Activated naive CD4-positive, alpha-beta T cell treated with anti-CD3 and anti-CD28 coated beads, Interleukin-2, amount 10 ng/mL, durations not matched to agents 7 days and 5 days (primary cell): ENCODE data around the gene VCL.

ENCODE experiments used
- CTCF ChIA-PET: fragments of 350-600 bp; sonication (Branson Sonifier 250); formaldehyde crosslinking; loops from one replicate; lab custom pipeline; 2021; ENCODE audit warnings: antibody characterized with exemption; lab: Charles Lee
- DNase-seq: peaks from one replicate; pipeline ENCODE4 v3.0.0-alpha.2; 2020
- H3K27ac Mint-ChIP-seq: one replicate; pipeline ENCODE4 v1.8.0; 2021; ENCODE audit warnings: mild to moderate bottlenecking, moderate library complexity, mixed read lengths
- H3K27me3 Mint-ChIP-seq: one replicate; pipeline ENCODE4 v1.8.0; 2021; ENCODE audit warnings: mild to moderate bottlenecking, mixed read lengths
- H3K36me3 Mint-ChIP-seq: one replicate; pipeline ENCODE4 v1.8.0; 2021; ENCODE audit warnings: mixed read lengths
- H3K4me1 Mint-ChIP-seq: one replicate; pipeline ENCODE4 v1.8.0; 2021; ENCODE audit warnings: mixed read lengths
- H3K4me3 Mint-ChIP-seq: one replicate; pipeline ENCODE4 v1.8.0; 2021; ENCODE audit warnings: mild to moderate bottlenecking, moderate library complexity, mixed read lengths
- H3K9me3 Mint-ChIP-seq: one replicate; pipeline ENCODE4 v1.8.0; 2021; ENCODE audit warnings: mixed read lengths

The VCL gene

GRCh38 chr10:74067373-74068352 lies 69.7 kb downstream of the VCL start:
- H3K36me3 Mint-ChIP-seq = peaks cover 33% of the 10 kb centered on the region
- no peaks in the 10 kb centered on the region for H3K4me1 Mint-ChIP-seq
- peaks cover 5% of the 10 kb centered on the region for H3K9me3 Mint-ChIP-seq
- H3K27me3 Mint-ChIP-seq = no peaks in the 10 kb centered on the region
- H3K4me3 Mint-ChIP-seq = no peak overlapping the region
- H3K27ac Mint-ChIP-seq = no peak overlapping the region
- no peak for DNase-seq
- CTCF ChIA-PET = no interaction called here

GRCh38 chr10:74071157-74071556 lies 73.2 kb downstream of the VCL start:
- H3K27me3 Mint-ChIP-seq = no peaks in the 10 kb centered on the region
- peaks cover 39% of the 10 kb centered on the region for H3K36me3 Mint-ChIP-seq
- H3K9me3 Mint-ChIP-seq = no peaks in the 10 kb centered on the region
- DNase-seq = no peak
- no peak overlapping the region for H3K4me3 Mint-ChIP-seq
- CTCF ChIA-PET = interaction anchor here (1.1 kb wide), 1 partner anchor 191 kb away, joined by 3 read pairs; no protein-coding TSS in a partner anchor
- no peak overlapping the region for H3K27ac Mint-ChIP-seq
- H3K4me1 Mint-ChIP-seq = no peaks in the 10 kb centered on the region

- H3K36me3 Mint-ChIP-seq = peaks cover 40% of the 10 kb centered on the region
- CTCF ChIA-PET = no interaction called here
Measured at GRCh38 chr10:74072503-74072902, 74.6 kb downstream of the VCL start.

GRCh38 chr10:74075906-74076305 lies 78.0 kb downstream of the VCL start:
- DNase-seq = no peak
- peaks cover 11% of the 10 kb centered on the region for H3K4me1 Mint-ChIP-seq
- no peak overlapping the region for H3K27ac Mint-ChIP-seq
- no peak overlapping the region for H3K4me3 Mint-ChIP-seq
- H3K9me3 Mint-ChIP-seq = no peaks in the 10 kb centered on the region
- no peaks in the 10 kb centered on the region for H3K27me3 Mint-ChIP-seq
- peaks cover 44% of the 10 kb centered on the region for H3K36me3 Mint-ChIP-seq
- CTCF ChIA-PET = interaction anchor here (1.1 to 3.0 kb wide), 5 partner anchors 27 to 190 kb away, joined by 3 to 12 read pairs (median 4); no protein-coding TSS in a partner anchor

More at GRCh38 chr10:74072503-74072902, 74.6 kb downstream of the VCL start:
- Mint-ChIP-seq H3K4me1 (peaks cover 2% of the 10 kb centered on the region), H3K27me3 (no peaks in the 10 kb centered on the region), H3K27ac (no peak overlapping the region), H3K4me3 (no peak overlapping the region), H3K9me3 (no peaks in the 10 kb centered on the region)
- no peak for DNase-seq

GRCh38 chr10:74076961-74077360 lies 79.0 kb downstream of the VCL start:
- no peak for DNase-seq
- peaks cover 14% of the 10 kb centered on the region for H3K4me1 Mint-ChIP-seq
- no peaks in the 10 kb centered on the region for H3K27me3 Mint-ChIP-seq
- H3K27ac Mint-ChIP-seq = no peak overlapping the region
- no peak overlapping the region for H3K4me3 Mint-ChIP-seq
- CTCF ChIA-PET = interaction anchor here (1.2 to 3.0 kb wide), 5 partner anchors 18 to 191 kb away, joined by 3 to 12 read pairs (median 4); no protein-coding TSS in a partner anchor
- H3K9me3 Mint-ChIP-seq = no peaks in the 10 kb centered on the region
- H3K36me3 Mint-ChIP-seq = peaks cover 43% of the 10 kb centered on the region

- Mint-ChIP-seq H3K27me3 (no peaks in the 10 kb centered on the region), H3K9me3 (no peaks in the 10 kb centered on the region), H3K4me3 (no peak overlapping the region), H3K4me1 (peaks cover 14% of the 10 kb centered on the region), H3K27ac (no peak overlapping the region), H3K36me3 (peaks cover 46% of the 10 kb centered on the region)
- CTCF ChIA-PET = interaction anchor here (1.2 to 6.2 kb wide), 3 partner anchors 19 to 188 kb away, joined by 3 to 75 read pairs (median 3); no protein-coding TSS in a partner anchor
- DNase-seq = no peak
Measured at GRCh38 chr10:74077416-74077815, 79.5 kb downstream of the VCL start.

GRCh38 chr10:74078037-74078436 lies 80.1 kb downstream of the VCL start:
- Mint-ChIP-seq H3K36me3 (peaks cover 43% of the 10 kb centered on the region), H3K4me1 (peaks cover 14% of the 10 kb centered on the region), H3K27ac (no peak overlapping the region), H3K9me3 (no peaks in the 10 kb centered on the region), H3K27me3 (no peaks in the 10 kb centered on the region), H3K4me3 (no peak overlapping the region)
- CTCF ChIA-PET = interaction anchor here (1.5 to 6.2 kb wide), 2 partner anchors 22 to 189 kb away, joined by 3 to 75 read pairs; no protein-coding TSS in a partner anchor
- DNase-seq = no peak

GRCh38 chr10:74079028-74079935 lies 81.4 kb downstream of the VCL start:
- Mint-ChIP-seq H3K36me3 (peaks cover 36% of the 10 kb centered on the region), H3K27me3 (no peaks in the 10 kb centered on the region), H3K4me1 (peaks cover 14% of the 10 kb centered on the region), H3K4me3 (no peak overlapping the region), H3K27ac (no peak overlapping the region), H3K9me3 (no peaks in the 10 kb centered on the region)
- CTCF ChIA-PET = interaction anchor here (0.7 to 6.2 kb wide), 4 partner anchors 14 to 190 kb away, joined by 3 to 75 read pairs (median 10); no protein-coding TSS in a partner anchor
- DNase-seq = no peak

- peaks cover 19% of the 10 kb centered on the region for H3K4me1 Mint-ChIP-seq
- no peaks in the 10 kb centered on the region for H3K27me3 Mint-ChIP-seq
- no peak overlapping the region for H3K27ac Mint-ChIP-seq
- peaks cover 32% of the 10 kb centered on the region for H3K36me3 Mint-ChIP-seq
- no peak overlapping the region for H3K4me3 Mint-ChIP-seq
- DNase-seq = no peak
- CTCF ChIA-PET = interaction anchor here (0.7 to 6.2 kb wide), 13 partner anchors 12 to 200 kb away, joined by 3 to 75 read pairs (median 7); no protein-coding TSS in a partner anchor
- no peaks in the 10 kb centered on the region for H3K9me3 Mint-ChIP-seq
Measured at GRCh38 chr10:74079936-74080590, 82.1 kb downstream of the VCL start.

- H3K4me3 Mint-ChIP-seq = no peak overlapping the region
- H3K27me3 Mint-ChIP-seq = no peaks in the 10 kb centered on the region
- no peak overlapping the region for H3K27ac Mint-ChIP-seq
- CTCF ChIA-PET = interaction anchor here (0.6 to 6.2 kb wide), 33 partner anchors 10 to 232 kb away, joined by 3 to 75 read pairs (median 4); no protein-coding TSS in a partner anchor
- peaks cover 26% of the 10 kb centered on the region for H3K36me3 Mint-ChIP-seq
- peaks cover 21% of the 10 kb centered on the region for H3K4me1 Mint-ChIP-seq
- no peaks in the 10 kb centered on the region for H3K9me3 Mint-ChIP-seq
- DNase-seq = peak; percentile 58
Measured at GRCh38 chr10:74081192-74081803, 83.4 kb downstream of the VCL start.

GRCh38 chr10:74081941-74082718 lies 84.2 kb downstream of the VCL start:
- CTCF ChIA-PET = interaction anchor here (0.7 to 6.2 kb wide), 32 partner anchors 9 to 232 kb away, joined by 3 to 75 read pairs (median 4); no protein-coding TSS in a partner anchor
- H3K36me3 Mint-ChIP-seq = peaks cover 28% of the 10 kb centered on the region
- no peaks in the 10 kb centered on the region for H3K27me3 Mint-ChIP-seq
- no peak overlapping the region for H3K27ac Mint-ChIP-seq
- DNase-seq = no peak
- peaks cover 21% of the 10 kb centered on the region for H3K4me1 Mint-ChIP-seq
- H3K4me3 Mint-ChIP-seq = no peak overlapping the region
- H3K9me3 Mint-ChIP-seq = no peaks in the 10 kb centered on the region

- Mint-ChIP-seq H3K36me3 (peaks cover 22% of the 10 kb centered on the region), H3K4me1 (peaks cover 15% of the 10 kb centered on the region), H3K4me3 (no peak overlapping the region), H3K9me3 (no peaks in the 10 kb centered on the region), H3K27ac (no peak overlapping the region), H3K27me3 (no peaks in the 10 kb centered on the region)
- CTCF ChIA-PET = interaction anchor here (1.1 to 6.2 kb wide), 5 partner anchors 17 to 194 kb away, joined by 3 to 75 read pairs (median 5); no protein-coding TSS in a partner anchor
- DNase-seq = no peak
Measured at GRCh38 chr10:74083304-74083703, 85.4 kb downstream of the VCL start.
